H1 (cell line): ENCODE results near the gene CORO1A.

ENCODE experiments used
- POLR2A ChIP-seq, 2 experiments: IDR thresholded peaks; 1 replicate in 1 of 2; 2 replicates in 1 of 2; pipeline ENCODE4 v1.6.1; 2011; ENCODE audit warnings: low read depth in 2 of 2, low read length in 2 of 2, mild to moderate bottlenecking in 2 of 2; ENCODE audit errors: control extremely low read depth in 1 of 2
- TEAD4 ChIP-seq: IDR thresholded peaks from 2 replicates; pipeline ENCODE4 v1.6.1; 2012; ENCODE audit warnings: low read depth, low read length, inconsistent platforms, mixed read lengths

- TF ChIP-seq TEAD4: no peak
- no peak for TF ChIP-seq POLR2A (IDR thresholded peaks at IDR 0.05; ENCODE audit: control extremely low read depth in 1 of 2, low read depth in 2 of 2, low read length in 2 of 2)
These were observed 40.1 kb upstream of the CORO1A start for GRCh38 chr16:30143347-30143702.
